GM12878 (cell line): ENCODE data around the gene SERPINB6. TPM values are rescaled to one million over a fixed set of nuclear protein-coding genes. Genes with fewer than 3 reads are reported as not detected.

ENCODE experiments used
- ATAC-seq: fragments of 200-7000 bp; cut with Tn5 transposase; 3 replicates; pipeline ENCODE4 v1.9.1; 2020; ENCODE audit warnings: mild to moderate bottlenecking, moderate library complexity
- BruUV-seq: library from RNA; stranded (reverse); fragments of 400-500 nt; replicated peaks from 2 replicates; lab custom pipeline; 2021; lab: Mats Ljungman, UMichigan
- CTCF ChIA-PET: fragments of 300-600 bp; sonication (Branson Sonifier 250); formaldehyde crosslinking; extraction: SDS; loops from one replicate; lab custom pipeline; 2021; ENCODE audit warnings: inconsistent platforms; lab: Yijun Ruan, JAX
- POLR2A ChIA-PET: fragments of 350-600 bp; formaldehyde crosslinking; extraction: SDS; loops from one replicate; lab custom pipeline; 2021; ENCODE audit warnings: inconsistent platforms; lab: Charles Lee
- RAD21 ChIA-PET: fragments of 300-600 bp; sonication (Branson Sonifier 250); formaldehyde crosslinking; loops from one replicate; lab custom pipeline; 2023; ENCODE audit warnings: antibody characterized with exemption; ENCODE audit not compliant: unreplicated experiment; lab: Charles Lee
- SMC1A ChIA-PET: fragments of 300-600 bp; sonication (Branson Sonifier 250); formaldehyde crosslinking; loops from one replicate; lab custom pipeline; 2023; ENCODE audit not compliant: unreplicated experiment, uncharacterized antibody; lab: Charles Lee
- DNase-seq: peaks from one replicate; pipeline ENCODE4 v3.0.0-alpha.2; 2011; ENCODE audit warnings: low read depth, low spot score
- FAIRE-seq: peaks from 3 replicates; lab custom pipeline; 2011; peaks lifted over from hg19 to GRCh38; lab: Jason Lieb, UNC
- H2AFZ ChIP-seq: 2 replicates; pipeline ENCODE4 v1.6.0; 2011; ENCODE audit warnings: low read depth, low read length, control low read depth; ENCODE audit not compliant: control insufficient read depth
- H3K27ac ChIP-seq: 2 replicates; pipeline ENCODE4 v1.5.1; 2011; ENCODE audit warnings: control low read depth; ENCODE audit not compliant: control insufficient read depth, insufficient read depth
- H3K27me3 ChIP-seq, 2 experiments: replicated peaks in 1 of 2; 2 replicates each; pipeline versions ENCODE4 v1.6.0 to v1.6.1; 2011; ENCODE audit warnings: low read length in 1 of 2; ENCODE audit not compliant: control insufficient read depth in 2 of 2, insufficient read depth in 2 of 2
- H3K36me3 ChIP-seq, 2 experiments: 2 replicates each; pipeline ENCODE4 v1.5.1; 2011; ENCODE audit warnings: low read length in 1 of 2; ENCODE audit not compliant: control insufficient read depth in 2 of 2, insufficient read depth in 2 of 2
- H3K4me1 ChIP-seq: 2 replicates; pipeline ENCODE4 v1.6.1; 2011; ENCODE audit warnings: mild to moderate bottlenecking, low read length, moderate library complexity, mixed read lengths; ENCODE audit not compliant: control insufficient read depth, insufficient read depth
- H3K4me2 ChIP-seq: 2 replicates; pipeline ENCODE4 v1.6.0; 2011; ENCODE audit warnings: control low read depth; ENCODE audit not compliant: control insufficient read depth, insufficient read depth
- H3K4me3 ChIP-seq: fragments of 200-600 bp; sonication (generic); 2 replicates; pipeline ENCODE4 v1.5.1; 2016
- H3K79me2 ChIP-seq: 2 replicates; pipeline ENCODE4 v1.6.0; 2011; ENCODE audit warnings: low read length; ENCODE audit not compliant: control insufficient read depth, insufficient read depth
- H3K9ac ChIP-seq: 2 replicates; pipeline ENCODE4 v1.8.0; 2011; ENCODE audit warnings: low read length, control low read depth, mixed read lengths; ENCODE audit not compliant: control insufficient read depth, insufficient read depth
- H3K9me3 ChIP-seq: replicated peaks from 3 replicates; pipeline ENCODE4 v1.5.1; 2011; ENCODE audit warnings: mild to moderate bottlenecking, low read length; ENCODE audit not compliant: control insufficient read depth, insufficient read depth
- H4K20me1 ChIP-seq: 2 replicates; pipeline ENCODE4 v1.6.0; 2011; ENCODE audit not compliant: control insufficient read depth, insufficient read depth
- BRCA1 ChIP-seq: IDR thresholded peaks from 2 replicates; pipeline ENCODE4 v1.6.1; 2011; ENCODE audit warnings: low read depth, low read length, improper control_type of control experiment
- CBX3 ChIP-seq: fragments of 200-600 bp; sonication (generic); IDR thresholded peaks from 2 replicates; pipeline ENCODE4 v1.6.1; 2016; ENCODE audit warnings: low read depth, borderline replicate concordance
- ESRRA ChIP-seq: IDR thresholded peaks from 2 replicates; pipeline ENCODE4 v1.6.1; 2012; ENCODE audit warnings: mild to moderate bottlenecking, low read length, improper control_type of control experiment
- GABPA ChIP-seq: IDR thresholded peaks from 2 replicates; pipeline ENCODE4 v1.6.1; 2014; ENCODE audit warnings: antibody characterized with exemption, low read depth, mild to moderate bottlenecking, inconsistent platforms
- IRF4 ChIP-seq: IDR thresholded peaks from 2 replicates; pipeline ENCODE4 v1.6.1; 2011; ENCODE audit warnings: low read depth, low read length
- MYC ChIP-seq: IDR thresholded peaks from 2 replicates; pipeline ENCODE4 v1.6.1; 2011; ENCODE audit warnings: mild to moderate bottlenecking, low read length, moderate library complexity, inconsistent platforms; ENCODE audit not compliant: insufficient read depth, insufficient replicate concordance, insufficient read length, severe bottlenecking
- NR2F1 ChIP-seq: fragments of 450-650 bp; conservative IDR thresholded peaks from 2 replicates; pipeline ENCODE4 v1.6.1; 2017; ENCODE audit warnings: mild to moderate bottlenecking
- POLR2AphosphoS5 ChIP-seq: IDR thresholded peaks from 2 replicates; pipeline ENCODE4 v1.6.1; 2011; ENCODE audit warnings: mild to moderate bottlenecking, low read length, inconsistent platforms
- SREBF1 ChIP-seq: IDR thresholded peaks from 2 replicates; pipeline ENCODE4 v1.6.1; 2012; ENCODE audit warnings: mild to moderate bottlenecking, low read length
- TBL1XR1 ChIP-seq: IDR thresholded peaks from 2 replicates; pipeline ENCODE4 v1.6.1; 2012; ENCODE audit warnings: low read depth, low read length, improper control_type of control experiment
- WRNIP1 ChIP-seq: IDR thresholded peaks from 2 replicates; pipeline ENCODE4 v1.6.1; 2011; ENCODE audit warnings: low read depth, low read length, improper control_type of control experiment, borderline replicate concordance
- YY1 ChIP-seq: IDR thresholded peaks from 2 replicates; pipeline ENCODE4 v1.6.1; 2011; ENCODE audit warnings: low read depth, mild to moderate bottlenecking, low read length
- WGBS: methylation state at CpG from one replicate; pipeline ENCODE4 v1.1.6; 2016; ENCODE audit warnings: low lambda C conversion rate; ENCODE audit not compliant: insufficient replicate concordance, insufficient coverage; ENCODE audit errors: missing lambda C conversion rate; 5-methylcytosine and 5-hydroxymethylcytosine counted together
- in situ Hi-C: fragments of 300-500 bp; cut with MboI; formaldehyde crosslinking; loops from 9 replicates; pipeline ENCODE4 v1.14.3; 2018; ENCODE audit warnings: mixed read lengths
- intact Hi-C: fragments of 100-400 bp; cut with micrococcal nuclease; formaldehyde crosslinking; loops from one replicate; pipeline ENCODE4 v1.14.2; 2022; ENCODE audit not compliant: unreplicated experiment
- polyA plus RNA-seq, 11 experiments: library from polyadenylated mRNA; depleted of rRNA in 4 of 11; unstranded in 6 of 11; stranded (reverse) in 5 of 11; fragments of >200 nt; fragmentation: Nextera tagmentation in 4 of 11; fragmentation: Illumina TruSeq in 1 of 11; extraction: Ambion mirVana in 4 of 11; extraction: Trizol in 1 of 11; gene quantifications; 1 replicate in 1 of 11; 2 replicates in 10 of 11; pipeline versions ENCODE4 v1.2.1 to v1.2.3, GENCODE V29; 2011 to 2016; ENCODE audit warnings: inconsistent platforms in 2 of 11, missing spikeins in 2 of 11, low read depth in 1 of 11
- total RNA-seq, 4 experiments: library from RNA; depleted of rRNA in 3 of 4; stranded (reverse); fragments of >200 nt in 3 of 4; fragmentation: Illumina TruSeq in 1 of 4; extraction: Trizol in 1 of 4; gene quantifications; 2 replicates each; pipeline versions ENCODE4 v1.2.1 to v1.2.3, GENCODE V29; 2013 to 2021
- TF ChIP-seq, protein P1 (sequence below): fragments of 150-350 bp; IDR thresholded peaks from 2 replicates; pipeline ENCODE4 v1.6.1; 2016; ENCODE audit warnings: low read depth, low read length
- TF ChIP-seq, protein P2 (sequence below): IDR thresholded peaks from 2 replicates; pipeline ENCODE4 v1.6.1; 2012; ENCODE audit warnings: low read length, inconsistent platforms

Gene SERPINB6
- total and polyA plus RNA-seq, 10 of the 15 experiments (the other 5 are each of a cell fraction or from before 2014, with no cell fraction given), result 0.37 to 2.2 (median 0.68) TPM; not detected in 1

DNA sequence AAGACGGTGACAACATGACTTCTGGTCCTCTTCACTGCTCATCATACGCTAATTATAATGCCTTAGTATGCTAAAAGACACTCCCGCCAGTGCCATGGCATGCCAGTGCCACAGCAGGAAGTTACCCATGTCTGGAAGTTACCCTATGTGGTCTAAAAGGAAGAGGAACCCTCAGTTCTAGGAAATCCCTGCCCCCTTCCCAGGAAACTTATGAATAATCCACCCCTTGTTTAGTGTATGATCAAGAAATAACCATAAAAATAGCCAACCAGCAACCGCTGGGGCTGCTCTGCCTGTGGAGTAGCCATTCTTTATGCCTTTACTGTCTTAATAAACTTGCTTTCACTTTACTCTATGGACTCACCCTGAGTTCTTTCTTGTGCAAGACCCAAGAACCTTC lies 52.4 kb downstream of the SERPINB6 start:
- Histone ChIP-seq H3K4me1 (no peaks in the 10 kb centered on the region), H3K4me3 (no peak overlapping the region), H3K9ac (no peak overlapping the region), H3K36me3 (no peaks in the 10 kb centered on the region), H4K20me1 (no peaks in the 10 kb centered on the region), H3K27ac (no peak overlapping the region), H3K27me3 (peaks cover 0 to 10% of the 10 kb centered on the region in 2 experiments; a peak in 1 of 4 replicates), H3K9me3 (no peaks in the 10 kb centered on the region; the same call in 2 of the 3 replicates), H3K4me2 (no peak overlapping the region), H3K79me2 (no peaks in the 10 kb centered on the region), H2AFZ (no peak overlapping the region)
- POLR2A ChIA-PET, result no interaction called here
- WGBS, result 23% methylated on average over 4 of the region's 4 CpGs
- RAD21 ChIA-PET, result interaction anchor here (0.5 kb wide), 1 partner anchor 27 kb away, joined by 3 read pairs; no protein-coding TSS in a partner anchor
- intact Hi-C loops, result loop anchor here (5.0 kb wide), 1 partner anchor 127 kb away; no protein-coding TSS in a partner anchor
- CTCF ChIA-PET, result interaction anchor here (0.6 to 5.2 kb wide), 2 partner anchors 13 to 121 kb away, joined by 4 to 26 read pairs; no protein-coding TSS in a partner anchor
- FAIRE-seq, result no peak
- SMC1A ChIA-PET, result interaction anchor here (1.2 to 6.4 kb wide), 3 partner anchors 11 to 180 kb away, joined by 3 to 54 read pairs (median 7); no protein-coding TSS in a partner anchor
- no TSS peak for BruUV-seq
- no peak for DNase-seq
- peak; percentile 21; the same call in 1 of the 3 replicates for ATAC-seq
- in situ Hi-C loops, result loop anchor here (10.0 kb wide), 1 partner anchor 74 kb away; the partner anchor contains the start of gene SERPINB1
- no peak for TF ChIP-seq WRNIP1
- TF ChIP-seq GABPA, result no peak
- no peak for TF ChIP-seq TBL1XR1
- no peak for TF ChIP-seq IRF4
- TF ChIP-seq POLR2AphosphoS5, result no peak
- no peak for TF ChIP-seq MYC
- no peak for TF ChIP-seq SREBF1
- TF ChIP-seq, protein P1, sequence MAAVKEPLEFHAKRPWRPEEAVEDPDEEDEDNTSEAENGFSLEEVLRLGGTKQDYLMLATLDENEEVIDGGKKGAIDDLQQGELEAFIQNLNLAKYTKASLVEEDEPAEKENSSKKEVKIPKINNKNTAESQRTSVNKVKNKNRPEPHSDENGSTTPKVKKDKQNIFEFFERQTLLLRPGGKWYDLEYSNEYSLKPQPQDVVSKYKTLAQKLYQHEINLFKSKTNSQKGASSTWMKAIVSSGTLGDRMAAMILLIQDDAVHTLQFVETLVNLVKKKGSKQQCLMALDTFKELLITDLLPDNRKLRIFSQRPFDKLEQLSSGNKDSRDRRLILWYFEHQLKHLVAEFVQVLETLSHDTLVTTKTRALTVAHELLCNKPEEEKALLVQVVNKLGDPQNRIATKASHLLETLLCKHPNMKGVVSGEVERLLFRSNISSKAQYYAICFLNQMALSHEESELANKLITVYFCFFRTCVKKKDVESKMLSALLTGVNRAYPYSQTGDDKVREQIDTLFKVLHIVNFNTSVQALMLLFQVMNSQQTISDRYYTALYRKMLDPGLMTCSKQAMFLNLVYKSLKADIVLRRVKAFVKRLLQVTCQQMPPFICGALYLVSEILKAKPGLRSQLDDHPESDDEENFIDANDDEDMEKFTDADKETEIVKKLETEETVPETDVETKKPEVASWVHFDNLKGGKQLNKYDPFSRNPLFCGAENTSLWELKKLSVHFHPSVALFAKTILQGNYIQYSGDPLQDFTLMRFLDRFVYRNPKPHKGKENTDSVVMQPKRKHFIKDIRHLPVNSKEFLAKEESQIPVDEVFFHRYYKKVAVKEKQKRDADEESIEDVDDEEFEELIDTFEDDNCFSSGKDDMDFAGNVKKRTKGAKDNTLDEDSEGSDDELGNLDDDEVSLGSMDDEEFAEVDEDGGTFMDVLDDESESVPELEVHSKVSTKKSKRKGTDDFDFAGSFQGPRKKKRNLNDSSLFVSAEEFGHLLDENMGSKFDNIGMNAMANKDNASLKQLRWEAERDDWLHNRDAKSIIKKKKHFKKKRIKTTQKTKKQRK, result no peak
- TF ChIP-seq ESRRA, result no peak
- TF ChIP-seq, protein P2, sequence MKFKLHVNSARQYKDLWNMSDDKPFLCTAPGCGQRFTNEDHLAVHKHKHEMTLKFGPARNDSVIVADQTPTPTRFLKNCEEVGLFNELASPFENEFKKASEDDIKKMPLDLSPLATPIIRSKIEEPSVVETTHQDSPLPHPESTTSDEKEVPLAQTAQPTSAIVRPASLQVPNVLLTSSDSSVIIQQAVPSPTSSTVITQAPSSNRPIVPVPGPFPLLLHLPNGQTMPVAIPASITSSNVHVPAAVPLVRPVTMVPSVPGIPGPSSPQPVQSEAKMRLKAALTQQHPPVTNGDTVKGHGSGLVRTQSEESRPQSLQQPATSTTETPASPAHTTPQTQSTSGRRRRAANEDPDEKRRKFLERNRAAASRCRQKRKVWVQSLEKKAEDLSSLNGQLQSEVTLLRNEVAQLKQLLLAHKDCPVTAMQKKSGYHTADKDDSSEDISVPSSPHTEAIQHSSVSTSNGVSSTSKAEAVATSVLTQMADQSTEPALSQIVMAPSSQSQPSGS, result no peak
- no peak for TF ChIP-seq CBX3
- TF ChIP-seq NR2F1, result no peak
- no peak for TF ChIP-seq YY1
- no peak for TF ChIP-seq BRCA1
